Measurements from ENCODE around the gene TMOD2.
A peak's percentile ranks its signal among the peaks of the same experiment; 100 is the strongest.
"Not testable (repeated sequence)": the region's sequence is repeated elsewhere in the genome, so short reads cannot be mapped to it uniquely, and the experiment has no call there.

TMOD2 gene

DNA sequence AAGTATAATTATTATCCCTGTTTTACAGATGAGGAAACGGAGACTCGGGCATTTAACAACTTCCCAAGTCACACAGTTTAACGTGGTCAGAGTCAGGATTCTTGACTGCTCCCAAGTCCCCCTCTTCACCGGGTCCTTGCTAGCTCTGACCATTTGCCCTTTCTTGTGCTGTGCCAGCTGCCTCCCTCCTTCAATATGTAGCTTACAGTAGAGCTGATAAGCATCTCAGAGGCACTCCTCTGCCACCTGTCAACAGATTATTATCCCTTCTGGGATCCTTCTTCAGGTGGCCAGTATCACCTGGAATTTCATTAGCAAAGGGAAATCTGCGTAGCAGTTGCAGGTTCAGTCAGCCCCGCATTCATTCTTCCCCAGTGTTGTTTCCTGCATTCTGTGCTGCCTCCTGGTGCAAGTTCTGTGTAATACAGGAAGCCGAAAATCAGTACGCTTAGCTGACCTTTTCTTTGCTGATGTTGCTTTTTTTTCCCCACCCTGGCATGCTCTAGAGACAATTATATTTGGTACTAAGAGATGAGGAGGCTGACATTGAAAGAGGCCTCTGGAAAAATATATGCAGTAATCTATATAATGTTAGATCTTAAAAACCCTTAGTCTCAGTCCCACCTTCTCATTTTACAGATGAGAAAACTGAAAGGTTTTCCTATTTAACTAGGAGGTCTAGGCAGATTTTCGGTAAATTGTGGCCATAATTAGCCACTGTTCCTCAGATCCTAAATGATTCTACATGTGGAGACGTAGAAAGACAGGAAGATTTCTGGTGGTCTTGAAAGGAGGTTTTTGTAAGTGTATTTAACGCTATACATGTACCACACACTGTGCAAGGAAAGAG, 24.8 kb downstream of the TMOD2 start:
- peak; percentile 37 for DNase-seq

GRCh38 chr15:51776952-51777569, 25.7 kb downstream of the TMOD2 start:
- peak; percentile 39 for DNase-seq

DNA sequence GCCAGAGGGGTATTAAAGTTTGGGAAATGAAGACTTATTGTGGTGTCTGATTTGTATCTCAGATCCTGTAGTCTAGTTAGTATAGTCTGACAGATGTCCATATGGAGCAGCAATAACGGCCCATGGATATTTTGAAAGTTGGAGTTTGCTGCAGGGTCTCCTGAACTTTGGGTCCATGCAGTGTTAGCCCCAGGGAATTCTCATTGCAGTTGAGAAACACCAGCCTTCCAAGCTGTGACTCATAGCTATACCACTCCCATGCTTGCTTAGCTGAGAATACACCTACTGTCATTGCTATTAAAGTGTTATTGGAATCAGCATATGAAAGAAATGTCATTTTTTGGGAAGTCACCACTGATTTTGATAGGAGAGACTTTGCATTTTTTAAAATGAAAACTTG, 29.2 kb downstream of the TMOD2 start:
- no peak for DNase-seq

GRCh38 chr15:51781506-51781905, 30.1 kb downstream of the TMOD2 start:
- no peak for DNase-seq

GRCh38 chr15:51782357-51782896, 31.0 kb downstream of the TMOD2 start:
- DNase-seq, result no peak

- no peak for DNase-seq
These were observed 32.6 kb downstream of the TMOD2 start for GRCh38 chr15:51783967-51784366.

GRCh38 chr15:51787130-51787529, 35.7 kb downstream of the TMOD2 start:
- DNase-seq, result not testable (repeated sequence)

DNA sequence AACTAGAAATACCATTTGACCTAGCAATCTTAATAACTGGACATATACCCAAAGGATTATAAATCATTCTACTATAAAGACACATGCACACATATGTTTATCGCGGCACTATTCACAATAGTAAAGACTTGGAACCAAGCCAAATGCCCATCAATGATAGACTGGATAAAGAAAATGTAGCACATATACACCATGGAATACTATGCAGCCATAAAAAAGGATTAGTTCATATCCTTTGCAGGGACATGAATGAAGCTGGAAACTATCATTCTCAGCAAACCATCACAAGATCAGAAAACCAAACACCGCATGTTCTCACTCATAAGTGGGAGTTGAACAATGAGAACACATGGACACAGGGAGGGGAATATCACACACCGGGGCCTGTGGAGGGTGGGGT, 41.1 kb downstream of the TMOD2 start:
- not testable (repeated sequence) for DNase-seq

GRCh38 chr15:51793521-51794305, 42.3 kb downstream of the TMOD2 start:
- DNase-seq, result no peak

- DNase-seq, result no peak
These were observed 45.5 kb downstream of the TMOD2 start for GRCh38 chr15:51796847-51797401.

GRCh38 chr15:51798281-51798680, 46.9 kb downstream of the TMOD2 start:
- DNase-seq, result no peak

- DNase-seq, result no peak
These were observed 48.2 kb downstream of the TMOD2 start for GRCh38 chr15:51799282-51800252.

DNA sequence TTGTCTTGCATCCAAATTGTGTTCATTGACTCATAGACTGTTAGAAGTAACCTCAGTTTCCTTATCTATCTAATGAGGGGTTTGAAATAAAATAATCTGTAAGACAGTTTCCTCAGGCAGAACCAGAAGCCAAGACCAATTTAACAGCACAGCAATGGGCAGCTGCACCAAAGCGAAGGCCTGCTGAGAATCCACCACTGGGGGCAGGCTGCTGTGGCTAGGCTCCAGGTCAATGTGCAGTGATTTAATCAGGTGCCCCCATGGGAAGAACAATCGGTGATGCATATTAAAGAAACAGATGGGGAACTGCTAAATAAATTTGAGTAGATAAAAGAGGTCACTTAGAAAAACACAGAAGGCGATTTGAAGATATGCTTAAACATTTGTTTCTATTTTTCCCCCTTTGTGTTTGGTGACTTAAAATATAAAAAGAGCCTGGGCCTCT, 50.0 kb downstream of the TMOD2 start:
- no peak for DNase-seq

- no peak for DNase-seq
These were observed 51.2 kb downstream of the TMOD2 start for GRCh38 chr15:51802593-51802992.

DNA sequence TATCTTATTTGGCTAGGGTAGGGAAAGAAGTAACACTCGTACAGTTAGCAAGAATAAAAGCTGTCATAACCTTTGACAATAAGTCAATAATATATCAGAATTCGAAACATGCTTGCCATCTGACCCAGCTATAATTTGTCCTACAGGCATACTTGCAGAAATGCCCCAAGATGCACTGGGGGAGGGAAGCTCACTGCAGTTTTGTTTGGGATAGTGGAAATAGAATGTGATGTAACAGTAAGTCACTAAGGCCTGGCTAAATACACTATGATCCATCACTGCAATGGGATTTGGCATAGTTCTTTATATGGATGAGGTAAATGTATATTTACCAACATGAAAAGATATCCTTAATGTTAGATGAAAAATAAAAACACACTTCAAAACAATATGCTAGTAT, 52.6 kb downstream of the TMOD2 start:
- DNase-seq, result no peak

DNA sequence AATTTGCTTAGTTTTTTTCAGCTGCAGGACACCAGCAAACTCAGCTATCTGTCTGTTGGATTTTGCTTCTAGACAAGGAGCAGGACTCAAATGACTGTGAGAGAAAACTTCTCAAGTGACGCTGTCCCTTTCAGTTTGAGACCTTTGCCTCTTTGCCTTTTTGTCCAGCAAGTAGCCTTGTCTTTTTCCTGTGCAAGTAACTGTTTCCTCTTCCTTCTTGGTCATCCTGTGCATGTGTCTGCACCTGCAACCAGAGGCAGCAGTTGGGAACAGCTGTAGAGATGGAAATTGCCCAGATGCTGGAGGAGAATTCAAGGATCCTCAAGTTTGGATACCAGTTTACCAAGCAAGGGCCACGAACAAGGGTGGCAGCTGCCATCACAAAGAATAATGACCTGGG, 54.7 kb downstream of the TMOD2 start:
- no peak for DNase-seq

DNA sequence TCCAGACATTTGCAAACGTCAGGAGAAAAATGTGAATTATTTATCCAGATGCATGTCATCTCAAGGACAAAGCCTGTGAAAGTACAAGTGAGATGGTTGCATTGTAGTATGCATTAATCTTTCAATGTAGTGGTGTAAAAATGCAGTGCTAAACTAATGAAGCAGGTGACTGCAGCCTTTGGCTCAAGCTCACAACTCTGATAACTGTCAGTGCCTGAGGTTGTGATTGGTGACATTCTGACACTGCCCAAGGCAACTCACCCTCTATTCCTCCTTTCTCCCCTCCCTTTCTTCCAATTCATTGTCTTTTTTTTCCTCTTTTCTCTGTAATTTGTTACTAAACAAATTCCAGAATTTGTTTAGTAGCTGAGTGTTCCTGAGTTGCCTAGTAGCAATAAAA, 58.1 kb downstream of the TMOD2 start:
- DNase-seq, result no peak

DNA sequence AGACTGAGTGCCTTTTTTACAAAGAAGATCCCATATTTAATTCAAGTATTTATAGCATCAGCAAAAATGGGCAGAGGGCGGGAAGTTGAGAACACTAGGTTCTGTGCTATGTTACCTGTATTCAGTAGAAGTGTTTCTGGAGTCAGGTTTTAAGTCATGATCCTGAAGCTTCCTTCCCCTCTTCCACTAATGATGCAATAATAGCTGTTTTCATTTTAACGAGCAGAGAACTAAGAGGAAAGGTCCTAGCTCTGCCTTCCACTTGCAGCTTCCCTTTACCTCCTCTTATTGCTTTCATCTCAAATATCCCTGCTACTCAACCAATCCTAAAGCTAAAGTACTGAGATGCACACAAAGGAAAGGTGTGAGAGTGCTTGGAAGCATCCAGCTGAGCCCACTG, 61.2 kb downstream of the TMOD2 start:
- DNase-seq, result no peak

- DNase-seq, result no peak
These were observed 63.2 kb downstream of the TMOD2 start for GRCh38 chr15:51814606-51815005.

- DNase-seq, result no peak
These were observed 65.2 kb downstream of the TMOD2 start for GRCh38 chr15:51816611-51817010.

DNA sequence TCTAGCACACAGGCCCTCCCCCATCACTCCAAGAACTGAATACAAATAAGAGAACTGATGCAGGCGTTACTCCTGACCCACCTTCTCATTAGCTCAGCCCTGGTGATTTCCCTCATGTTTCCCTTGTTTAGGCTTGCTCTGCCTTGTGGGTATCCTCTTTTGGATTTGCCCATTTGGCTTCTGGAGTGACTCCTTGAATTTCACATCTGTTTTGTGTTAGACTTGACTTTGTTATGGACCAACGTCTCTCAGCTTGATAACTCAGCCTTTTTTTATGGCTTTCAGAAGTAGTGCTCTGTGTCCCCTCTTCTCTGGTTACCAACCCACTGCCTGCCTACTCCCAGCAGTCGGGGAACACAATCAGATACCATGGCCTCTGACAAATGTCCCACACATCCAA, 66.8 kb downstream of the TMOD2 start:
- DNase-seq, result no peak

GRCh38 chr15:51825698-51826097, 74.3 kb downstream of the TMOD2 start:
- no peak for DNase-seq
